ENCODE results near the gene ALG1. TPM values are rescaled to one million over a fixed set of nuclear protein-coding genes. Genes with fewer than 3 reads are reported as not detected.

Gene ALG1
- total RNA-seq, 4 donors from 2014 or later, result 27.3 to 47.1 (median 43.0) TPM

- H3K4me3 ChIP-seq (replicated peaks in 1 of 3), result no peak overlapping the region
- no peak for TF ChIP-seq POLR2A (IDR thresholded peaks at IDR 0.05)
- TF ChIP-seq CTCF (IDR thresholded peaks at IDR 0.05), result no peak
- H3K36me3 ChIP-seq, result no peaks in the 10 kb centered on the region
- no peaks in the 10 kb centered on the region for H3K9me3 ChIP-seq
- no peaks in the 10 kb centered on the region for H3K4me1 ChIP-seq
- H3K27me3 ChIP-seq, result no peaks in the 10 kb centered on the region
- DNase-seq, result no peak
- intact Hi-C loops (cut with DNase I), result no loop called here
- no peak overlapping the region for H3K27ac ChIP-seq
- WGBS, 2 donors, result 90 to 93% methylated on average over 7 to 8 of the region's 8 CpGs
Observed at GRCh38 chr16:5026664-5027063, 45.0 kb upstream of the ALG1 start.

- no peaks in the 10 kb centered on the region for H3K27me3 ChIP-seq
- TF ChIP-seq POLR2A (IDR thresholded peaks at IDR 0.05), result no peak
- TF ChIP-seq CTCF (IDR thresholded peaks at IDR 0.05), result no peak
- no peaks in the 10 kb centered on the region for H3K9me3 ChIP-seq
- H3K4me1 ChIP-seq, result no peaks in the 10 kb centered on the region
- DNase-seq, result no peak
- H3K4me3 ChIP-seq (replicated peaks in 1 of 3), result no peak overlapping the region
- 97 to 100% methylated on average over 2 to 5 of the region's 7 CpGs for WGBS, 2 donors
- intact Hi-C loops (cut with DNase I), result no loop called here
- H3K27ac ChIP-seq, result no peak overlapping the region
- no peaks in the 10 kb centered on the region for H3K36me3 ChIP-seq
Observed at GRCh38 chr16:5027086-5027485, 44.6 kb upstream of the ALG1 start.

GRCh38 chr16:5027575-5028235 is 43.9 kb upstream of the ALG1 start:
- Histone ChIP-seq H3K27me3 (no peaks in the 10 kb centered on the region), H3K9me3 (no peaks in the 10 kb centered on the region), H3K36me3 (no peaks in the 10 kb centered on the region), H3K4me1 (peaks cover 1 to 3% of the 10 kb centered on the region in 2 donors), H3K27ac (no peak overlapping the region), H3K4me3 (replicated peaks in 1 of 3) (no peak overlapping the region)
- intact Hi-C loops (cut with DNase I), result no loop called here
- 94 to 96% methylated on average over 14 to 15 of the region's 32 CpGs for WGBS, 2 donors
- no peak for DNase-seq
- TF ChIP-seq CTCF (IDR thresholded peaks at IDR 0.05) (no peak), POLR2A (IDR thresholded peaks at IDR 0.05) (no peak)

GRCh38 chr16:5028950-5029475 is 42.6 kb upstream of the ALG1 start:
- intact Hi-C loops (cut with DNase I), result no loop called here
- DNase-seq, result no peak
- H3K27ac ChIP-seq, result no peak overlapping the region
- H3K27me3 ChIP-seq, result no peaks in the 10 kb centered on the region
- H3K4me3 ChIP-seq (replicated peaks in 1 of 3), result no peak overlapping the region
- no peaks in the 10 kb centered on the region for H3K36me3 ChIP-seq
- peaks cover 7 to 8% of the 10 kb centered on the region in 2 donors for H3K4me1 ChIP-seq
- 90 to 91% methylated on average over 18 of the region's 18 CpGs for WGBS, 2 donors
- TF ChIP-seq POLR2A (IDR thresholded peaks at IDR 0.05), result no peak
- TF ChIP-seq CTCF (IDR thresholded peaks at IDR 0.05), result no peak
- H3K9me3 ChIP-seq, result no peaks in the 10 kb centered on the region

- TF ChIP-seq CTCF (IDR thresholded peaks at IDR 0.05), result no peak
- no peak for TF ChIP-seq POLR2A (IDR thresholded peaks at IDR 0.05)
- Histone ChIP-seq H3K36me3 (no peaks in the 10 kb centered on the region), H3K27ac (no peak overlapping the region), H3K27me3 (no peaks in the 10 kb centered on the region), H3K4me3 (replicated peaks in 1 of 3) (no peak overlapping the region), H3K4me1 (peaks cover 14 to 15% of the 10 kb centered on the region in 2 donors), H3K9me3 (no peaks in the 10 kb centered on the region)
- 86 to 90% methylated on average over 11 to 12 of the region's 12 CpGs for WGBS, 2 donors
- intact Hi-C loops (cut with DNase I), result no loop called here
- no peak for DNase-seq
Observed at GRCh38 chr16:5030251-5030870, 41.3 kb upstream of the ALG1 start.

All from thyroid gland (tissue), 4 donors.